NT2/D1 (cell line): Measurements from ENCODE around the gene ARSH.

ENCODE experiments used
- SUZ12 ChIP-seq: IDR thresholded peaks from 2 replicates; pipeline ENCODE4 v1.6.1; 2011; ENCODE audit not compliant: insufficient read length, insufficient read depth; ENCODE audit errors: extremely low read depth
- YY1 ChIP-seq: IDR thresholded peaks from 2 replicates; pipeline ENCODE4 v1.6.1; 2011; ENCODE audit not compliant: insufficient read length, insufficient read depth
- ZNF274 ChIP-seq: IDR thresholded peaks from 2 replicates; pipeline ENCODE4 v1.6.1; 2011; ENCODE audit warnings: mild to moderate bottlenecking, low read depth, low read length

GRCh38 chrX:2962381-2962780 lies 44.0 kb upstream of the ARSH start:
- TF ChIP-seq ZNF274 (no peak), YY1 (no peak), SUZ12 (no peak)
